ENCODE results near the gene STK24. TPM values are rescaled to one million over a fixed set of nuclear protein-coding genes. Genes with fewer than 3 reads are reported as not detected.

The STK24 gene
- total RNA-seq, 3 donors from 2014 or later, result 61.3 to 149 (median 71.9) TPM

DNA sequence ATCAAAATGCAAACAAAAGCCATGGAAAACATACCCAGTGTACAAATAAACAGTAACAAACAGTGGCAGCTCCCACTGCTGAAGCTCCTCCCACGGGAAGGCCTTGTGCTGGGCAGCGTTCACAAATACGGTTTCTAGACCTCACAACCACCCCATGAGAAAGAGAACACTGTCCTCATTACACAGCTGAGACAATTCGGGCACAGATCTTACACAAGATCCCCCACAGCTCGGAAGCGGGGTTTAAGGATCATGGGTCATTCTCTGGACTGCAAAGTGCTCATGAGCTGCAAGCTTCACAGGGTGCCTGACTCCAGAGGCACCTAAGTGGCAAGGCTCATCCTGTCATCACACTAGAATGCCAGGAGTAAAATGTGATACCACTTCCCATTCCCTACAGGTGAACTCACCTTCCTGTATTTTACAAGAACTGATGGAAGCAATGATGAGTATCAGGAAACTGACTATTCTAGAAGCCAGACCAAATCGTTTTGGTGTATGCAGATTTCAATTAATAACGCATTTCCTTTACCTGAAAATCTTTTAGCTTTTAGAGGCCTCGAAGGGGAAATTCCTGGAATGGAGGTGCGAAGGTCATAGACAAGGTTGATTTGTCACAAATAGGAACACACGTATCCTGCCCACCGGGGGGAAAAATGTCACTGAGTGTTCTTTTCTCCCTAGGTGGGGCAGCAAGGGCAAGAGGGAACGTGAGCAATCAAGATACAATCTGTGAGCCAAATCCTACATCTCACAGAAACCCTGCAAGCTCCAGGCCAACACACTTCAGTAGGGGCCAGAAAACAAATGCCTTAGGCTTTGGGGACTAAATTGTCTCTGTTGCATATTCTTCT lies 41.2 kb downstream of the STK24 start:
- Histone ChIP-seq H3K9me3 (no peaks in the 10 kb centered on the region), H3K4me3 (no peak overlapping the region), H3K36me3 (no peaks in the 10 kb centered on the region), H3K27ac (peak overlapping the region; percentile 17 to 48), H3K4me1 (peaks cover 2 to 5% of the 10 kb centered on the region in 2 donors), H3K27me3 (no peaks in the 10 kb centered on the region)
- intact Hi-C loops (cut with DNase I; ENCODE audit: low total_unique reads), result no loop called here
- DNase-seq (ENCODE audit: low spot score in 2 of 2), result no peak
- TF ChIP-seq, protein P1, sequence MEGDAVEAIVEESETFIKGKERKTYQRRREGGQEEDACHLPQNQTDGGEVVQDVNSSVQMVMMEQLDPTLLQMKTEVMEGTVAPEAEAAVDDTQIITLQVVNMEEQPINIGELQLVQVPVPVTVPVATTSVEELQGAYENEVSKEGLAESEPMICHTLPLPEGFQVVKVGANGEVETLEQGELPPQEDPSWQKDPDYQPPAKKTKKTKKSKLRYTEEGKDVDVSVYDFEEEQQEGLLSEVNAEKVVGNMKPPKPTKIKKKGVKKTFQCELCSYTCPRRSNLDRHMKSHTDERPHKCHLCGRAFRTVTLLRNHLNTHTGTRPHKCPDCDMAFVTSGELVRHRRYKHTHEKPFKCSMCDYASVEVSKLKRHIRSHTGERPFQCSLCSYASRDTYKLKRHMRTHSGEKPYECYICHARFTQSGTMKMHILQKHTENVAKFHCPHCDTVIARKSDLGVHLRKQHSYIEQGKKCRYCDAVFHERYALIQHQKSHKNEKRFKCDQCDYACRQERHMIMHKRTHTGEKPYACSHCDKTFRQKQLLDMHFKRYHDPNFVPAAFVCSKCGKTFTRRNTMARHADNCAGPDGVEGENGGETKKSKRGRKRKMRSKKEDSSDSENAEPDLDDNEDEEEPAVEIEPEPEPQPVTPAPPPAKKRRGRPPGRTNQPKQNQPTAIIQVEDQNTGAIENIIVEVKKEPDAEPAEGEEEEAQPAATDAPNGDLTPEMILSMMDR (IDR thresholded peaks at IDR 0.05), result no peak
- no peak for TF ChIP-seq POLR2A (IDR thresholded peaks at IDR 0.05)
- TF ChIP-seq POLR2AphosphoS5 (IDR thresholded peaks at IDR 0.05), result no peak

DNA sequence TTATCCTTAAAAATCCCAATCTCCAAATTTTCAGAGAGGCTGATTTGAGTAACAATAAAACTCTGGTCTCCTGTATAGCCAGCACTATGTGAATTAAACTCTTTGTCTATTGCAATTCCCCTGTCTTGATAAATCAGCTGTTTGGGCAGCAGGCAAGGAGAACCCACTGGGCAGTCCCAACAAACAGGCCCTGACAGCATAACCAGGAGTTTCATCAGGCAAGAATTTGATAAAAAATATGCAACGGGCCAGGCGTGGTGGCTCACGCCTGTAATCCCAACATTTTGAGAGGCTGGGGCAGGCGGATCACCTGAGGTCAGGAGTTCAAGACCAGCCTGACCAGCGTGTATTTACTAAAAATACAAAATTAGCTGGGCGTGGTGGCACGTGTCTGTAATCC lies 42.1 kb downstream of the STK24 start:
- no peak overlapping the region for H3K4me3 ChIP-seq
- no peaks in the 10 kb centered on the region for H3K36me3 ChIP-seq
- no peak for DNase-seq (ENCODE audit: low spot score in 2 of 2)
- no peaks in the 10 kb centered on the region for H3K27me3 ChIP-seq
- TF ChIP-seq, protein P1 (IDR thresholded peaks at IDR 0.05), result no peak
- no peak for TF ChIP-seq POLR2AphosphoS5 (IDR thresholded peaks at IDR 0.05)
- no peak for TF ChIP-seq POLR2A (IDR thresholded peaks at IDR 0.05)
- H3K27ac ChIP-seq, result peak overlapping the region in 1 of 2 donors; percentile 6
- no peaks in the 10 kb centered on the region for H3K9me3 ChIP-seq
- H3K4me1 ChIP-seq, result peaks cover 0 to 5% of the 10 kb centered on the region in 2 donors
- intact Hi-C loops (cut with DNase I; ENCODE audit: low total_unique reads), result no loop called here

DNA sequence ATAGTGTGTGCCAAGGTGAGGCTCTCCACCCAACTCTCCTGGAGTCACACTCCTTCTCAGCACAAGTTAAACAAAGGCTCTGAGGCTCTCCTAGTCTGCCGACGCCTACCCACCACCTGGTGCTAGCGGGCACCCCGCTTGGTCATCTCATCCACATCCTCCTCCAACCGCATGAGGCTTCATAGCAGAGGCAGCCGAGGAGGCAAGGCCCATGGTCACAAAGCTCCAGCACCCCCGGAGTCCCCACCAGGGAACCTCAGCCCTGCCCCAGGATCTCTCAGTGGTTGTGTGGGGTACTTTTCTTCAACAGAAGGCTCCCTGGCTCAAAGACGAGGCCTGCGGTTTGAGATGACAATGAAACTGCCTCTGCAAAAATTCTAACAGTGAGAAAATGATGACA lies 43.0 kb downstream of the STK24 start:
- H3K4me1 ChIP-seq, result peaks cover 0 to 5% of the 10 kb centered on the region in 2 donors
- no peaks in the 10 kb centered on the region for H3K27me3 ChIP-seq
- no peak overlapping the region for H3K27ac ChIP-seq
- no peaks in the 10 kb centered on the region for H3K36me3 ChIP-seq
- no peaks in the 10 kb centered on the region for H3K9me3 ChIP-seq
- intact Hi-C loops (cut with DNase I; ENCODE audit: low total_unique reads), result no loop called here
- no peak overlapping the region for H3K4me3 ChIP-seq
- no peak for DNase-seq (ENCODE audit: low spot score in 2 of 2)
- no peak for TF ChIP-seq POLR2AphosphoS5 (IDR thresholded peaks at IDR 0.05)
- no peak for TF ChIP-seq POLR2A (IDR thresholded peaks at IDR 0.05)

DNA sequence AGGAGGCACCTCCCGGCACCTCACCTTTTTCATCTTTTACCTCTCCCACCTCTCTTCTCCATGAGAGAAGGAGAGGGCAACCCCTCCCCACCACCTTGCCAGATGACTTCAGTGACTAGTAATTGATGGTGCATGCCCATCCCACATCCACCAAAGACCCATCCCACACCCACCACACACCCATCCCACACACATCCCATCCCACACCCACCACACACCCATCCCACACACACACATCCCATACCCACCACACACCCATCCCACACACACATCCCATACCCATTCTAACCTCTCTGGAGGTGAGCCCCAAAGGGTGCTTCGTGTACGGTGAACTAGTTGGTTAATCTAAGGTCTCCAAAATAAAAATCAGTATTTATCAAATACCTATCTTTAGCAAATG lies 44.7 kb downstream of the STK24 start:
- no peak overlapping the region for H3K4me3 ChIP-seq
- DNase-seq (ENCODE audit: low spot score in 2 of 2), result no peak
- intact Hi-C loops (cut with DNase I; ENCODE audit: low total_unique reads), result no loop called here
- no peaks in the 10 kb centered on the region for H3K27me3 ChIP-seq
- H3K9me3 ChIP-seq, result no peaks in the 10 kb centered on the region
- H3K36me3 ChIP-seq, result no peaks in the 10 kb centered on the region
- H3K4me1 ChIP-seq, result peaks cover 0 to 5% of the 10 kb centered on the region in 2 donors
- H3K27ac ChIP-seq, result no peak overlapping the region
- TF ChIP-seq POLR2A (IDR thresholded peaks at IDR 0.05), result no peak
- TF ChIP-seq POLR2AphosphoS5 (IDR thresholded peaks at IDR 0.05), result no peak
- TF ChIP-seq, protein P1 (IDR thresholded peaks at IDR 0.05), result no peak

DNA sequence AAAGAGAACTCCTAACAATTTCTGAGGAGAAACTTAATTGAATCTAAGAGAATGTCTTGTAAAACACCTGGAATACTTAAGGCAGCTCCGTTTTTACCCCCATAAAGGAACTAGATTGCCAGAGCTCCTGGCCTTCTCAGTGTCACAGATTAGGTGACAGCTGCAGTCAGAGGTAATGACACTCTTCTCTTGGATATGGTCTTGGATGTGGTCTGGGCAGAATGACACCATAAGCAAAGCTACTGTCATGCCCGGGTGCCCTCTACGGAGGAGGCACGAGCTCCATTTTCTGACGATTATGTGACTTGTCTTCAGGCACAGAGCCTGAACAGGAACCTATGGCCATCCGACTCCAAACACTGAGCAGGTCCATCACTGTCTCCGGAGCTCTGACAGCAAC lies 46.7 kb downstream of the STK24 start:
- no peak overlapping the region for H3K27ac ChIP-seq
- no peak for TF ChIP-seq POLR2AphosphoS5 (IDR thresholded peaks at IDR 0.05)
- no peak for TF ChIP-seq POLR2A (IDR thresholded peaks at IDR 0.05)
- TF ChIP-seq, protein P1 (IDR thresholded peaks at IDR 0.05), result no peak
- intact Hi-C loops (cut with DNase I; ENCODE audit: low total_unique reads), result no loop called here
- no peaks in the 10 kb centered on the region for H3K36me3 ChIP-seq
- no peak for DNase-seq (ENCODE audit: low spot score in 2 of 2)
- no peaks in the 10 kb centered on the region for H3K27me3 ChIP-seq
- no peaks in the 10 kb centered on the region for H3K9me3 ChIP-seq
- no peak overlapping the region for H3K4me3 ChIP-seq
- no peaks in the 10 kb centered on the region for H3K4me1 ChIP-seq

Measured in breast epithelium (tissue), 4 donors.